ENCODE measurements around the gene ICA1L. TPM values are rescaled to one million over a fixed set of nuclear protein-coding genes. Genes with fewer than 3 reads are reported as not detected.

Gene ICA1L
- total RNA-seq, 2 experiments from 2014 or later: 1.5 to 1.6 TPM

DNA sequence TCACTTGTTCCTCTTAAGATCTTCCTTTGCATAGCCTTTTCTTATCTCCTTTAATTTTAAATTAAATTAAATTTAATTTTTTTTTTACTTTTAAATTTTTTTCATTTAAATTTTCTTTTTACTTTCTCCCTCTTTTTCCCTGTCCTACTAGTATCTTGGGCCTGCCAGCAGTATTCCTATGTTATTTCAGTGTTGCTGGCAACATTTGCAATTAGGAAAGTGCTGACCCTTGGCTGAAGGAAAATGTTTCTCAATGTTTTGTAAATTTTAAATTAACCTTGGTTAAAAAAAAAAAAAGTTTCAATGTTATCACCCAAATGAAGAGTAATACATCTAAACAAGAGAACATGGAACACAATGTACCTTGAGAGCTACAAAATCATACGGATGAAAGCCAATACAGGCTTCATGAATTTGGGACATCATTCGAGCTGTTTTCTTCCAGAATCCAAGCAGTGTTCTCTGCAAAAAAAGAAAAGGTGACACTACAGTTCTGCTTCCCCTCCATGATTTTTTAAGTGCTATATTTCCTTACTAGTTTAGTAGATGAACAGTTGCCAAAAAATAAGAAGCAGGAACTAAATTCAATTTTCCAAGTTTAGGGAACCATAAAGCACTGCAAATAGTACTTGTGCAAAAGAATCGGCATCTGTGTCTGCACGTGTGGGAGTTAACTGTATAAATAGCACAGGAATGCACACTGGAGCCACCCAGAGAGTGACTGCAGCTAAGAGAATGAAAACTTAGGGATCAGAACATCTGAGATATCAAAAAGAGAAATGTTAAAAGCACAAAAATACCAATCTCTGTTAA lies 55.8 kb downstream of the ICA1L start:
- H3K27me3 Mint-ChIP-seq: no peaks in the 10 kb centered on the region
- intact Hi-C loops (cut with DNase I, micrococcal nuclease): no loop called here
- DNase-seq (no peak), ATAC-seq (ENCODE audit: poor library complexity) (no peak)
- H3K4me1 Mint-ChIP-seq (ENCODE audit: low read depth): no peaks in the 10 kb centered on the region
- Histone ChIP-seq H3K4me3 (ENCODE audit: low read length) (no peak overlapping the region), H3K9me3 (ENCODE audit: control insufficient read depth in 1 of 2, insufficient read depth in 1 of 2, low read length in 2 of 2) (peaks cover 5 to 8% of the 10 kb centered on the region in 2 experiments), H3K27ac (ENCODE audit: low read depth in 1 of 2, low read length in 2 of 2) (no peak overlapping the region), H3K36me3 (ENCODE audit: insufficient read depth, low read length) (no peaks in the 10 kb centered on the region), H3K4me1 (ENCODE audit: insufficient read depth, low read length) (no peaks in the 10 kb centered on the region), H3K27me3 (ENCODE audit: control insufficient read depth in 1 of 2, insufficient read depth in 2 of 2, low read length in 2 of 2) (no peaks in the 10 kb centered on the region)
- no peak overlapping the region for H3K4me3 Mint-ChIP-seq
- CTCF ChIA-PET: interaction anchor here (0.5 to 0.7 kb wide), 4 partner anchors 268 to 640 kb away, joined by 3 read pairs; no protein-coding TSS in a partner anchor
- TF ChIP-seq, protein P1, sequence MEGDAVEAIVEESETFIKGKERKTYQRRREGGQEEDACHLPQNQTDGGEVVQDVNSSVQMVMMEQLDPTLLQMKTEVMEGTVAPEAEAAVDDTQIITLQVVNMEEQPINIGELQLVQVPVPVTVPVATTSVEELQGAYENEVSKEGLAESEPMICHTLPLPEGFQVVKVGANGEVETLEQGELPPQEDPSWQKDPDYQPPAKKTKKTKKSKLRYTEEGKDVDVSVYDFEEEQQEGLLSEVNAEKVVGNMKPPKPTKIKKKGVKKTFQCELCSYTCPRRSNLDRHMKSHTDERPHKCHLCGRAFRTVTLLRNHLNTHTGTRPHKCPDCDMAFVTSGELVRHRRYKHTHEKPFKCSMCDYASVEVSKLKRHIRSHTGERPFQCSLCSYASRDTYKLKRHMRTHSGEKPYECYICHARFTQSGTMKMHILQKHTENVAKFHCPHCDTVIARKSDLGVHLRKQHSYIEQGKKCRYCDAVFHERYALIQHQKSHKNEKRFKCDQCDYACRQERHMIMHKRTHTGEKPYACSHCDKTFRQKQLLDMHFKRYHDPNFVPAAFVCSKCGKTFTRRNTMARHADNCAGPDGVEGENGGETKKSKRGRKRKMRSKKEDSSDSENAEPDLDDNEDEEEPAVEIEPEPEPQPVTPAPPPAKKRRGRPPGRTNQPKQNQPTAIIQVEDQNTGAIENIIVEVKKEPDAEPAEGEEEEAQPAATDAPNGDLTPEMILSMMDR (IDR thresholded peaks at IDR 0.05): no peak
- POLR2A ChIA-PET: no interaction called here
- peaks cover 3% of the 10 kb centered on the region for H3K9me3 Mint-ChIP-seq
- H3K27ac Mint-ChIP-seq: no peak overlapping the region
- H3K36me3 Mint-ChIP-seq (ENCODE audit: low read depth): peaks cover 13% of the 10 kb centered on the region

DNA sequence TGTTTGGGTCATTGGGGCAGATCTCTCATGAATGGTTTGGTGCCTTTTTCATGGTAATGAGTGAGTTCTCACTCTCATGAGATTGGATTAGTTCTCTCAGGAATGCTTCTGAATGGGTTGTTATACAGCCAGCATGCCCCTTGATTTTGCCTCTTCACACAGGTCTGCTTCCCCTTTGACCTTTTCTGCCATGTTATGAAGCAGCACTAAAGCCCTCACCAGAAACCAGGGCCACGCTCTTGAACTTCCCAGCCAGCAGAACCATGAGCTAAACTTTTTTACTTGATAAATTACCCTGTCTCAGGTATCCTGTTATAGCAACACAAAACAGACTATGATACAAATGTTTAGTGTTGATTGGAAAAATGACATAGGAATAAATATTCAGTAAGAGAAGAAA lies 57.3 kb downstream of the ICA1L start:
- ATAC-seq (ENCODE audit: poor library complexity) (no peak), DNase-seq (no peak)
- TF ChIP-seq, protein P1 (IDR thresholded peaks at IDR 0.05): no peak
- H3K4me3 ChIP-seq (ENCODE audit: low read length): no peak overlapping the region
- H3K9me3 ChIP-seq (ENCODE audit: control insufficient read depth in 1 of 2, insufficient read depth in 1 of 2, low read length in 2 of 2): peaks cover 5 to 8% of the 10 kb centered on the region in 2 experiments
- Mint-ChIP-seq H3K27me3 (no peaks in the 10 kb centered on the region), H3K4me3 (no peak overlapping the region), H3K36me3 (ENCODE audit: low read depth) (peaks cover 25% of the 10 kb centered on the region), H3K4me1 (ENCODE audit: low read depth) (no peaks in the 10 kb centered on the region), H3K9me3 (peaks cover 3% of the 10 kb centered on the region), H3K27ac (no peak overlapping the region)
- ChIA-PET CTCF (no interaction called here), POLR2A (no interaction called here)
- no peaks in the 10 kb centered on the region for H3K27me3 ChIP-seq (ENCODE audit: control insufficient read depth in 1 of 2, insufficient read depth in 2 of 2, low read length in 2 of 2)
- H3K27ac ChIP-seq (ENCODE audit: low read depth in 1 of 2, low read length in 2 of 2): no peak overlapping the region
- H3K4me1 ChIP-seq (ENCODE audit: insufficient read depth, low read length): no peaks in the 10 kb centered on the region
- intact Hi-C loops (cut with DNase I, micrococcal nuclease): no loop called here
- no peaks in the 10 kb centered on the region for H3K36me3 ChIP-seq (ENCODE audit: insufficient read depth, low read length)

DNA sequence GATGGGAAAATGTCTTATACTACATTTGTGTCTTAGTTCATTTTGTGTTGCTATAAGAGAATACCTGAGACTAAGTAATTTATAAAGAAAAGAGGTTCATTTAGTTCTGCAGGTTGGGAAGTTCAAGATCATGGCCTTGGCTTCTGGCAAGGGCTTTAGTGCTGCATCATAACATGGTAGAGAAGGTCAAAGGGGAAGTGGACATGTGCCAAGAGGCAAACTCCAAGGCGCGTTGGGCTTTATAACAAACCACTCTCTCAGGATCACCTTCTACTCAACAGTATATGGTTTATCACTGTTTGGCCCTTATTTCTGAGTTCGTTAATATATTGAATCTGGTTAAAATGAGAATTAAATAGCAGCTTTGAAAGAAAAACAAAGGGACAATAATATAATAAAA lies 58.2 kb downstream of the ICA1L start:
- Mint-ChIP-seq H3K27me3 (no peaks in the 10 kb centered on the region), H3K9me3 (peaks cover 3% of the 10 kb centered on the region), H3K4me3 (no peak overlapping the region), H3K36me3 (ENCODE audit: low read depth) (peaks cover 33% of the 10 kb centered on the region), H3K4me1 (ENCODE audit: low read depth) (no peaks in the 10 kb centered on the region), H3K27ac (no peak overlapping the region)
- DNase-seq (no peak), ATAC-seq (ENCODE audit: poor library complexity) (no peak)
- TF ChIP-seq, protein P1 (IDR thresholded peaks at IDR 0.05): no peak
- intact Hi-C loops (cut with DNase I, micrococcal nuclease): no loop called here
- H3K36me3 ChIP-seq (ENCODE audit: insufficient read depth, low read length): no peaks in the 10 kb centered on the region
- POLR2A ChIA-PET: no interaction called here
- H3K27ac ChIP-seq (ENCODE audit: low read depth in 1 of 2, low read length in 2 of 2): no peak overlapping the region
- peaks cover 5 to 8% of the 10 kb centered on the region in 2 experiments for H3K9me3 ChIP-seq (ENCODE audit: control insufficient read depth in 1 of 2, insufficient read depth in 1 of 2, low read length in 2 of 2)
- no peaks in the 10 kb centered on the region for H3K4me1 ChIP-seq (ENCODE audit: insufficient read depth, low read length)
- H3K27me3 ChIP-seq (ENCODE audit: control insufficient read depth in 1 of 2, insufficient read depth in 2 of 2, low read length in 2 of 2): no peaks in the 10 kb centered on the region
- CTCF ChIA-PET: no interaction called here
- H3K4me3 ChIP-seq (ENCODE audit: low read length): no peak overlapping the region

All from CD4-positive, alpha-beta T cell (primary cell).